GM23248 (cell line): Measurements from ENCODE around the gene RPS27L. TPM values are rescaled to one million over a fixed set of nuclear protein-coding genes. Genes with fewer than 3 reads are reported as not detected.

Experiments used
- DNase-seq: peaks from one replicate; pipeline ENCODE4 v3.0.0-alpha.2; 2015
- H2AFZ ChIP-seq: fragments of 200-600 bp; sonication (generic); 2 replicates; pipeline ENCODE4 v1.6.1; 2016; ENCODE audit warnings: antibody characterized with exemption
- H3F3A ChIP-seq: fragments of 200-600 bp; sonication (generic); 2 replicates; pipeline ENCODE4 v1.6.1; 2016; ENCODE audit warnings: mild to moderate bottlenecking, antibody characterized with exemption, mixed run types; ENCODE audit not compliant: insufficient read depth
- H3K27ac ChIP-seq: fragments of 200-600 bp; sonication (generic); 2 replicates; pipeline ENCODE4 v1.5.1; 2016; ENCODE audit warnings: mild to moderate bottlenecking
- H3K27me3 ChIP-seq: fragments of 200-600 bp; sonication (generic); replicated peaks from 2 replicates; pipeline ENCODE4 v1.6.1; 2016; ENCODE audit warnings: mild to moderate bottlenecking; ENCODE audit not compliant: insufficient read depth
- H3K36me3 ChIP-seq: fragments of 200-600 bp; sonication (generic); 2 replicates; pipeline ENCODE4 v1.6.1; 2016; ENCODE audit warnings: low read depth, mild to moderate bottlenecking
- H3K4me1 ChIP-seq: fragments of 200-600 bp; sonication (generic); 2 replicates; pipeline ENCODE4 v1.6.1; 2016; ENCODE audit warnings: mild to moderate bottlenecking; ENCODE audit not compliant: insufficient read depth
- H3K4me2 ChIP-seq: fragments of 200-600 bp; sonication (generic); one replicate; pipeline ENCODE4 v1.6.1; 2016; ENCODE audit warnings: mild to moderate bottlenecking; ENCODE audit not compliant: unreplicated experiment
- H3K4me3 ChIP-seq: fragments of 200-600 bp; sonication (generic); 2 replicates; pipeline ENCODE4 v1.5.1; 2016; ENCODE audit warnings: mild to moderate bottlenecking
- H3K79me2 ChIP-seq: fragments of 200-600 bp; sonication (generic); 2 replicates; pipeline ENCODE4 v1.6.1; 2016; ENCODE audit warnings: mild to moderate bottlenecking; ENCODE audit not compliant: insufficient read depth
- H3K9ac ChIP-seq: fragments of 200-600 bp; sonication (generic); 2 replicates; pipeline ENCODE4 v1.6.1; 2016; ENCODE audit warnings: mild to moderate bottlenecking
- H3K9me2 ChIP-seq: fragments of 200-600 bp; sonication (generic); 2 replicates; pipeline ENCODE4 v1.6.1; 2016; ENCODE audit warnings: mixed run types, mild to moderate bottlenecking, moderate library complexity; ENCODE audit not compliant: insufficient read depth
- H3K9me3 ChIP-seq: fragments of 200-600 bp; sonication (generic); one replicate; pipeline ENCODE4 v1.6.1; 2017; ENCODE audit warnings: low read depth
- H4K20me1 ChIP-seq: fragments of 200-600 bp; sonication (generic); 2 replicates; pipeline ENCODE4 v1.6.0; 2016; ENCODE audit not compliant: insufficient read depth
- EZH2 ChIP-seq: fragments of 200-600 bp; sonication (generic); IDR thresholded peaks from 2 replicates; pipeline ENCODE4 v1.6.1; 2018; ENCODE audit warnings: antibody characterized with exemption, mild to moderate bottlenecking; ENCODE audit not compliant: insufficient read depth, poor library complexity, severe bottlenecking
- EZH2phosphoT487 ChIP-seq: fragments of 200-600 bp; sonication (generic); IDR thresholded peaks from 2 replicates; pipeline ENCODE4 v1.6.1; 2018; ENCODE audit warnings: antibody characterized with exemption, moderate library complexity, mild to moderate bottlenecking, low read depth; ENCODE audit not compliant: insufficient read depth
- WGBS, 2 experiments: methylation state at CpG; one replicate each; pipeline ENCODE4 v1.1.6; 2015 to 2017; ENCODE audit warnings: low lambda C conversion rate in 2 of 2, low coverage in 1 of 2; ENCODE audit errors: missing lambda C conversion rate in 2 of 2; 5-methylcytosine and 5-hydroxymethylcytosine counted together
- in situ Hi-C: fragments of 300-500 bp; cut with MboI; formaldehyde crosslinking; loops from 2 replicates; pipeline ENCODE4 v1.15.0; 2020
- polyA plus RNA-seq: library from polyadenylated mRNA; unstranded; fragments of >200 nt; fragmentation: Nextera tagmentation; extraction: Ambion mirVana; gene quantifications from 2 replicates; pipeline ENCODE4 v1.2.1, GENCODE V29; 2016
- total RNA-seq: library from RNA; depleted of rRNA; stranded (reverse); fragments of >200 nt; shearing (Covaris generic); gene quantifications from 2 replicates; pipeline ENCODE4 v1.2.3, GENCODE V29; 2014

The RPS27L gene
- total and polyA plus RNA-seq, 2 experiments from 2014 or later, result 151 to 1,181 TPM

DNA sequence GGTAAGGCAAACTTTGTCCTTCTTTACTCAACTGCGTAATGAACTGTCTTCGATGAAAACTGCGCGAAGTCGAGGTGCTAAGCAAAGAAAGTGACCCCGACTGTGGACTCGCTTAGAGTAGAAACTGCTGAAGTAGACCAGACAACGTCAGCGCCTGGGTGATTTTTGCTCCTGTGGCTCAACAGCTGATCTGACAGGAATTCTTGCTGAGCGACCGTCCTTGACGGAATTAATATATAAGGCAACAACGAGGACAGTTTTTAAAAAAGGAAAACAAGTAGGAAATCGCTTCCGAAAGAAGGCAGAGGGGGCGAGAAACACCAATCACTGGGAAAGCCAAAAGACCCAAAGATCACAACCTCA lies 541 bp downstream of the RPS27L start:
- Histone ChIP-seq H2AFZ (peak overlapping the region; percentile 74), H3K9me3 (no peaks in the 10 kb centered on the region), H4K20me1 (no peaks in the 10 kb centered on the region), H3K27ac (peak overlapping the region; percentile 99), H3K9me2 (no peaks in the 10 kb centered on the region), H3K36me3 (peaks cover 37% of the 10 kb centered on the region), H3K4me2 (peak overlapping the region; percentile 91), H3K27me3 (no peaks in the 10 kb centered on the region), H3K4me1 (peaks cover 20% of the 10 kb centered on the region), H3K9ac (peak overlapping the region; percentile 98), H3F3A (peaks cover 41% of the 10 kb centered on the region), H3K4me3 (peak overlapping the region; percentile 99), H3K79me2 (peaks cover 62% of the 10 kb centered on the region)
- in situ Hi-C loops, result loop anchor here (25.0 kb wide), 1 partner anchor 256 kb away; no protein-coding TSS in a partner anchor
- WGBS, 2 experiments, result 0 to 2% methylated on average over 16 of the region's 16 CpGs
- DNase-seq, result peak; percentile 72
- no peak for TF ChIP-seq EZH2phosphoT487
- TF ChIP-seq EZH2, result no peak

DNA sequence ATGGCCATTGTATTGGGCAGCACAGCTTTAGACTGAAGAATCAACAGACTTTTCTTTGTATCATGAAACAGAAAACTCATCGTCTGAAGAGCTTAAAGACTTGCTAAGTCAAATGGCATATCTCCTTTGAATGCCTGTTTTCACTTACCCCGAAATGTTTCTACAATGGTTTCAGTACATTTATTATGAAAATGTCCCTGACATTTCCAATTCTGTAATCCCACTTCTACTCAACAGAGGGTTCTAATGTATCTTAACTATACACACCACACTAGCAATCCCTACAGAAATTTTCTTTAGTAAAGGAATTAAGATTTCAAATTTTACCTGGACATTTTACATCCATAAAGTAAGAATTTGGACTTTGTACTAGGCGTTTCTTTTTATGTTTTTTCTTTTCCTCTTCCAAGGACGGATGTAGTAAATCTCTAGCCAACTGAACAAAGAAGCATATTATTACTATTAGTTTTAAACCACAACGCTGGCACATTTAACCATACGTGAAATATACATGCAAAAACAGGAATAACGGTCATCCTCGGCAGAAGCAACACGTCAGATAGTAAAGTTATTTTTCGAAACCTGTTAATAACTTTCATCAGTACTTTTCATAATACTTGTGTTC lies 1.1 kb downstream of the RPS27L start:
- peak; percentile 44 for DNase-seq
- Histone ChIP-seq H3K9me3 (no peaks in the 10 kb centered on the region), H4K20me1 (no peaks in the 10 kb centered on the region), H3K27ac (peak overlapping the region; percentile 99), H2AFZ (peak overlapping the region; percentile 74), H3K79me2 (peaks cover 62% of the 10 kb centered on the region), H3K9ac (peak overlapping the region; percentile 98), H3K4me2 (peak overlapping the region; percentile 91), H3K27me3 (no peaks in the 10 kb centered on the region), H3K9me2 (no peaks in the 10 kb centered on the region), H3K4me1 (peaks cover 20% of the 10 kb centered on the region), H3F3A (peaks cover 46% of the 10 kb centered on the region), H3K36me3 (peaks cover 42% of the 10 kb centered on the region), H3K4me3 (peak overlapping the region; percentile 99)
- in situ Hi-C loops, result loop anchor here (25.0 kb wide), 1 partner anchor 256 kb away; no protein-coding TSS in a partner anchor
- 1 to 2% methylated on average over 10 of the region's 10 CpGs for WGBS, 2 experiments
- no peak for TF ChIP-seq EZH2phosphoT487
- TF ChIP-seq EZH2, result no peak

DNA sequence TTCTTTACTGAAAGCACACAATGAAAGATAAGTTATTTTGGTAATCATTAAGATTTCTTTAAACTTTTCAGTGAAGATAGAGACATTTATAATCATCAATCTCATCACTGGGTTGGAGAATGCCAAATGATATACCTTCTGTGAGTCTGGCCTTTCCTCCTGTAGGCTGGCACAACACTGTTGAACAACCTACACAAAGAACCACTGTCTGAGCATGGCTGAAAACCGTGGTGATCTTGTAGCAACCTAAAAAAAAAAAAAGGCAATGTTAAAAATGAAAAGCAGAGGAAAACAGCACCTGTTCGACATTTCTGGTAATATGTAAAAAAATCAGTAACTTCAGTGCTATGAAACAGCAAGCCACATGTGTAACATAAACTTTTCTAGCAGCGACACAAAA lies 1.8 kb downstream of the RPS27L start:
- Histone ChIP-seq H3F3A (peaks cover 49% of the 10 kb centered on the region), H3K9ac (peak overlapping the region; percentile 98), H3K27ac (peak overlapping the region; percentile 99; the same call in 1 of the 2 replicates), H3K27me3 (no peaks in the 10 kb centered on the region), H3K4me3 (peak overlapping the region; percentile 99), H3K9me2 (no peaks in the 10 kb centered on the region), H3K4me2 (peak overlapping the region; percentile 91), H2AFZ (no peak overlapping the region), H3K79me2 (peaks cover 62% of the 10 kb centered on the region), H3K4me1 (peaks cover 21% of the 10 kb centered on the region), H3K36me3 (peaks cover 45% of the 10 kb centered on the region), H4K20me1 (no peaks in the 10 kb centered on the region), H3K9me3 (no peaks in the 10 kb centered on the region)
- TF ChIP-seq EZH2phosphoT487 (no peak), EZH2 (no peak)
- in situ Hi-C loops, result loop anchor here (25.0 kb wide), 1 partner anchor 257 kb away; no protein-coding TSS in a partner anchor
- 50 to 57% methylated on average over 3 of the region's 3 CpGs for WGBS, 2 experiments
- no peak for DNase-seq

DNA sequence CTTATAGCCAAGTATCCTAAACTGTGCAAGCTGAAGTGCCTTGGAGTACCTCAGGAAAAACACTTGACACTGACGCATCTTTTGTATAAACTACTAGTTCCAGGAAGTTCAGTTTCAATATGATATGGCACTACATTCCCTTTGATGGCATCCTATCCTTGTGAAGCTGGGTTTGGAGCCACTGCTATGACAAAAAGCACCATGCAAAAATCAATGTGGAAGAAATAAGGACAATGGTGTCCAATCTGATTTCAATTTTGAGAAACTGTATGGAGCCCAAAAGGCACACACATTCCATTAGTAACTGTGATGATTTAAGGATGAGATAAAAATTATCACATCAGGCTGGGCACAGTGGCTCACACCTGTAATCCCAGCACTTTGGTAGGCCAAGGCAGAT lies 5.6 kb downstream of the RPS27L start:
- H3K27ac ChIP-seq, result peak overlapping the region; percentile 8; the same call in 1 of the 2 replicates
- in situ Hi-C loops, result loop anchor here (25.0 kb wide), 1 partner anchor 261 kb away; no protein-coding TSS in a partner anchor

More for the DNA sequence above, 5.6 kb downstream of the RPS27L start:
- WGBS, 2 experiments, result 100% methylated on average over 1 of the region's 1 CpG
- Histone ChIP-seq H3K9me3 (no peaks in the 10 kb centered on the region), H3K27me3 (no peaks in the 10 kb centered on the region), H3K4me3 (no peak overlapping the region), H3K9me2 (no peaks in the 10 kb centered on the region), H4K20me1 (no peaks in the 10 kb centered on the region), H3K79me2 (peaks cover 42% of the 10 kb centered on the region), H3K4me2 (no peak overlapping the region), H3K4me1 (peaks cover 28% of the 10 kb centered on the region), H3K36me3 (peaks cover 53% of the 10 kb centered on the region), H2AFZ (no peak overlapping the region), H3K9ac (no peak overlapping the region), H3F3A (peaks cover 73% of the 10 kb centered on the region)
- TF ChIP-seq EZH2phosphoT487 (no peak), EZH2 (no peak)
- no peak for DNase-seq
